OCI-LY7 (cell line): ENCODE data around the gene ENTR1. TPM values are rescaled to one million over a fixed set of nuclear protein-coding genes. Genes with fewer than 3 reads are reported as not detected.
"Not testable (repeated sequence)": the region's sequence is repeated elsewhere in the genome, so short reads cannot be mapped to it uniquely, and the experiment has no call there.

Experiments used
- BruUV-seq: library from RNA; stranded (reverse); fragments of 400-500 nt; replicated peaks from 2 replicates; lab custom pipeline; 2021; lab: Mats Ljungman, UMichigan
- CTCF ChIA-PET: fragments of 300-600 bp; sonication (Branson Sonifier 250); formaldehyde crosslinking; loops from one replicate; lab custom pipeline; 2022; ENCODE audit warnings: antibody characterized with exemption; ENCODE audit not compliant: unreplicated experiment; lab: Charles Lee
- POLR2A ChIA-PET: fragments of 300-600 bp; sonication (Branson Sonifier 250); formaldehyde crosslinking; loops from one replicate; lab custom pipeline; 2022; ENCODE audit warnings: antibody characterized with exemption; lab: Charles Lee
- DNase-seq: peaks from one replicate; pipeline ENCODE4 v3.0.0-alpha.2; 2015; ENCODE audit warnings: low spot score
- H2AFZ ChIP-seq: fragments of 200-600 bp; sonication (generic), shearing (Covaris generic); 2 replicates; pipeline ENCODE4 v1.6.1; 2014; ENCODE audit warnings: mild to moderate bottlenecking, antibody characterized with exemption, low read length, moderate library complexity
- H3K27ac ChIP-seq: fragments of 200-600 bp; sonication (generic); 2 replicates; pipeline ENCODE4 v1.5.1; 2014; ENCODE audit warnings: mixed run types, low read depth, mild to moderate bottlenecking, moderate library complexity, low read length, inconsistent platforms; ENCODE audit not compliant: poor library complexity, severe bottlenecking
- H3K36me3 ChIP-seq: fragments of 200-600 bp; sonication (generic); 2 replicates; pipeline ENCODE4 v1.6.1; 2014; ENCODE audit warnings: mild to moderate bottlenecking, antibody characterized with exemption, low read length, moderate library complexity, mixed read lengths; ENCODE audit not compliant: insufficient read depth
- H3K4me1 ChIP-seq: fragments of 200-600 bp; sonication (generic); 2 replicates; pipeline ENCODE4 v1.5.1; 2014; ENCODE audit warnings: mild to moderate bottlenecking, low read length; ENCODE audit not compliant: insufficient read depth, poor library complexity, severe bottlenecking
- H3K4me2 ChIP-seq: fragments of 200-600 bp; sonication (generic); 2 replicates; pipeline ENCODE4 v1.6.1; 2014; ENCODE audit warnings: mild to moderate bottlenecking, low read length
- H3K4me3 ChIP-seq: fragments of 200-600 bp; sonication (generic); 2 replicates; pipeline ENCODE4 v1.5.1; 2014; ENCODE audit warnings: mild to moderate bottlenecking, low read depth, low read length; ENCODE audit not compliant: poor library complexity, severe bottlenecking
- H3K79me2 ChIP-seq: fragments of 200-600 bp; sonication (generic); 2 replicates; pipeline ENCODE4 v1.6.1; 2016; ENCODE audit warnings: low read depth, mild to moderate bottlenecking, low read length, moderate library complexity, mixed read lengths; ENCODE audit not compliant: insufficient read depth
- H3K9me2 ChIP-seq: fragments of 200-600 bp; sonication (generic); 2 replicates; pipeline ENCODE4 v1.6.1; 2016; ENCODE audit warnings: mild to moderate bottlenecking, low read length, mixed read lengths; ENCODE audit not compliant: insufficient read depth
- H3K9me3 ChIP-seq: fragments of 200-600 bp; sonication (generic); 2 replicates; pipeline ENCODE4 v1.6.1; 2014; ENCODE audit warnings: mild to moderate bottlenecking, mixed run types, low read length, mixed read lengths
- H4K20me1 ChIP-seq: fragments of 200-600 bp; sonication (generic); 2 replicates; pipeline ENCODE4 v1.6.1; 2014; ENCODE audit warnings: mild to moderate bottlenecking, antibody characterized with exemption, low read length, moderate library complexity, mixed read lengths; ENCODE audit not compliant: insufficient read depth
- CTCF ChIP-seq: fragments of 200-600 bp; sonication (generic); conservative IDR thresholded peaks from 2 replicates; pipeline ENCODE4 v1.5.1; 2014; ENCODE audit warnings: mild to moderate bottlenecking, antibody characterized with exemption, low read length, moderate library complexity, mixed read lengths
- EZH2phosphoT487 ChIP-seq: fragments of 200-600 bp; sonication (generic); IDR thresholded peaks from 2 replicates; pipeline ENCODE4 v1.6.1; 2018; ENCODE audit warnings: low read depth, borderline replicate concordance, mild to moderate bottlenecking, mixed run types, antibody characterized with exemption, low read length, moderate library complexity, mixed read lengths
- intact Hi-C: fragments of 100-400 bp; cut with micrococcal nuclease; formaldehyde crosslinking; loops from one replicate; pipeline ENCODE4 v1.10.0; 2022; ENCODE audit not compliant: unreplicated experiment
- total RNA-seq, 2 experiments: library from RNA; depleted of rRNA in 1 of 2; stranded (reverse); fragments of >200 nt in 1 of 2; shearing (Covaris generic) in 1 of 2; gene quantifications; 2 replicates each; pipeline ENCODE4 v1.2.3, GENCODE V29; 2014 to 2022

Gene ENTR1
- total RNA-seq, 2 experiments from 2014 or later = 103 to 109 TPM

- CTCF ChIA-PET = no interaction called here
- no TSS peak for BruUV-seq
These were observed 19.5 kb upstream of the ENTR1 start for GRCh38 chr9:136429683-136430491.

GRCh38 chr9:136429075-136429628, 18.7 kb upstream of the ENTR1 start:
- H4K20me1 ChIP-seq = no peaks in the 10 kb centered on the region
- H3K4me2 ChIP-seq = no peak overlapping the region
- no peak overlapping the region for H3K4me3 ChIP-seq
- H2AFZ ChIP-seq = no peak overlapping the region
- TF ChIP-seq EZH2phosphoT487 (no peak), CTCF (no peak)
- H3K9me2 ChIP-seq = no peaks in the 10 kb centered on the region
- ChIA-PET POLR2A (no interaction called here), CTCF (no interaction called here)
- no peaks in the 10 kb centered on the region for H3K79me2 ChIP-seq
- intact Hi-C loops = no loop called here
- BruUV-seq = no TSS peak
- no peak overlapping the region for H3K27ac ChIP-seq
- no peak for DNase-seq
- no peaks in the 10 kb centered on the region for H3K9me3 ChIP-seq
- H3K36me3 ChIP-seq = peaks cover 67% of the 10 kb centered on the region
- no peaks in the 10 kb centered on the region for H3K4me1 ChIP-seq

More at GRCh38 chr9:136429683-136430491, 19.5 kb upstream of the ENTR1 start:
- no peak for TF ChIP-seq EZH2phosphoT487
- H2AFZ ChIP-seq = no peak overlapping the region
- peaks cover 59% of the 10 kb centered on the region for H3K36me3 ChIP-seq
- no peaks in the 10 kb centered on the region for H4K20me1 ChIP-seq
- H3K4me2 ChIP-seq = no peak overlapping the region
- H3K79me2 ChIP-seq = no peaks in the 10 kb centered on the region
- intact Hi-C loops = no loop called here
- no peaks in the 10 kb centered on the region for H3K9me2 ChIP-seq
- no peak overlapping the region for H3K27ac ChIP-seq
- H3K9me3 ChIP-seq = no peaks in the 10 kb centered on the region
- no peaks in the 10 kb centered on the region for H3K4me1 ChIP-seq
- POLR2A ChIA-PET = no interaction called here
- DNase-seq = no peak
- no peak overlapping the region for H3K4me3 ChIP-seq

- H4K20me1 ChIP-seq = no peaks in the 10 kb centered on the region
- H3K36me3 ChIP-seq = peaks cover 77% of the 10 kb centered on the region
- no peaks in the 10 kb centered on the region for H3K4me1 ChIP-seq
- intact Hi-C loops = no loop called here
- H3K4me3 ChIP-seq = no peak overlapping the region
- CTCF ChIA-PET = no interaction called here
- H3K4me2 ChIP-seq = no peak overlapping the region
- no peak overlapping the region for H3K27ac ChIP-seq
- DNase-seq = no peak
- BruUV-seq = no TSS peak
- TF ChIP-seq EZH2phosphoT487 = no peak
- no peak for TF ChIP-seq CTCF
- POLR2A ChIA-PET = interaction anchor here (0.7 kb wide), 1 partner anchor 15 kb away, joined by 3 read pairs; no protein-coding TSS in a partner anchor
- H3K9me2 ChIP-seq = no peaks in the 10 kb centered on the region
- H3K9me3 ChIP-seq = no peaks in the 10 kb centered on the region
- no peak overlapping the region for H2AFZ ChIP-seq
- H3K79me2 ChIP-seq = no peaks in the 10 kb centered on the region
These were observed 16.4 kb upstream of the ENTR1 start for GRCh38 chr9:136426787-136427186.

DNA sequence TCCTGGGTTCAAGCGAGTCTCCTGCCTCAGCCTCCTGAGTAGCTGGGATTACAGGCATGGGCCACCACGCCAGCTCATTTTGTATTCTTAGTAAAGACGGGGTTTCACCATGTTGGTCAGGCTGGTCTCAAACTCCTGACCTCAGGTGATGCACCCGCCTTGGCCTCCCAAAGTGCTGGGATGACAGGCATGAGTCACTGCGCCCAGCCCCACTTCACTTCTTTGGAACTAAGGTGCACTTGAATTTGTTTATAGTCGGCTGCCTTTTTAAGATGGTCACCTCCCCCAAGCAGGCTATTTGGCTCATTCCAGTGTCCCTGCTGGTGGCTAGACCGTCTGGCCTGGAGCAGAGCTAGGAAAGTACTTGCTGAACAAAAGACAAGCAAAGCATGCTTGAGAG, 15.0 kb upstream of the ENTR1 start:
- POLR2A ChIA-PET, H3K27ac ChIP-seq, DNase-seq, H2AFZ ChIP-seq, H3K79me2 ChIP-seq, H3K4me3 ChIP-seq, H4K20me1 ChIP-seq, H3K4me2 ChIP-seq, CTCF ChIA-PET, H3K9me2 ChIP-seq, BruUV-seq, H3K4me1 ChIP-seq, intact Hi-C loops, H3K9me3 ChIP-seq: not testable (repeated sequence)
- H3K36me3 ChIP-seq = peaks cover 84% of the 10 kb centered on the region
